HepG2 (cell line): ENCODE measurements around the gene SERPINA6. TPM values are rescaled to one million over a fixed set of nuclear protein-coding genes. Genes with fewer than 3 reads are reported as not detected.

ENCODE experiments used
- CAMTA2 ChIP-seq: sonication (generic); formaldehyde crosslinking; IDR thresholded peaks from 2 replicates; pipeline ENCODE4 v1.4.0; 2020; ENCODE audit warnings: mild to moderate bottlenecking, missing genetic modification reagents, borderline replicate concordance
- CHD4 ChIP-seq: fragments of 200-600 bp; sonication (generic); IDR thresholded peaks from 2 replicates; pipeline ENCODE4 v1.7.0; 2017; ENCODE audit warnings: mild to moderate bottlenecking, low read length, borderline replicate concordance
- EZH2 ChIP-seq: conservative IDR thresholded peaks from 2 replicates; pipeline ENCODE4 v1.6.1; 2012; ENCODE audit warnings: mild to moderate bottlenecking, low read depth, low read length, moderate library complexity
- GFI1 ChIP-seq: sonication (generic); formaldehyde crosslinking; IDR thresholded peaks from 2 replicates; pipeline ENCODE4 v1.5.0; 2020; ENCODE audit warnings: missing genetic modification reagents, mild to moderate bottlenecking, borderline replicate concordance
- HDAC2 ChIP-seq: sonication (generic); formaldehyde crosslinking; IDR thresholded peaks from 2 replicates; pipeline ENCODE4 v1.4.0; 2020; ENCODE audit warnings: missing genetic modification reagents
- HDAC6 ChIP-seq: fragments of 200-600 bp; sonication (generic); IDR thresholded peaks from 2 replicates; pipeline ENCODE4 v1.7.0; 2017; ENCODE audit warnings: mild to moderate bottlenecking, antibody characterized with exemption, low read length, low read depth
- HOXA3 ChIP-seq: sonication (generic); formaldehyde crosslinking; IDR thresholded peaks from 2 replicates; pipeline ENCODE4 v1.5.0; 2020; ENCODE audit warnings: missing genetic modification reagents
- MED1 ChIP-seq: sonication (generic); formaldehyde crosslinking; IDR thresholded peaks from 2 replicates; pipeline ENCODE4 v1.4.0; 2020; ENCODE audit warnings: missing genetic modification reagents
- NKX3-1 ChIP-seq: sonication (generic); formaldehyde crosslinking; IDR thresholded peaks from 2 replicates; pipeline ENCODE4 v1.5.0; 2020; ENCODE audit warnings: missing genetic modification reagents
- PAF1 ChIP-seq: IDR thresholded peaks from 2 replicates; pipeline ENCODE4 v1.6.1; 2016; ENCODE audit warnings: missing genetic modification reagents, missing compliant biosample characterization
- RAD21 ChIP-seq: fragments of 450-650 bp; formaldehyde crosslinking; IDR thresholded peaks from 2 replicates; pipeline ENCODE4 v1.5.0; 2020; ENCODE audit warnings: mild to moderate bottlenecking
- SUZ12 ChIP-seq: fragments of 150-350 bp; IDR thresholded peaks from 2 replicates; pipeline ENCODE4 v1.6.1; 2014; ENCODE audit warnings: low read depth, low read length
- YEATS4 ChIP-seq: sonication (generic); formaldehyde crosslinking; IDR thresholded peaks from 2 replicates; pipeline ENCODE4 v1.4.0; 2020; ENCODE audit warnings: missing genetic modification reagents, borderline replicate concordance
- ZNF205 ChIP-seq: IDR thresholded peaks from 2 replicates; pipeline ENCODE4 v1.6.1; 2018; ENCODE audit warnings: missing biosample characterization, missing genetic modification reagents
- ZNF33A ChIP-seq: sonication (generic); formaldehyde crosslinking; IDR thresholded peaks from 2 replicates; pipeline ENCODE4 v1.5.1; 2020; ENCODE audit warnings: missing genetic modification reagents, mild to moderate bottlenecking, moderate library complexity, borderline replicate concordance
- ZNF550 ChIP-seq: sonication (generic); formaldehyde crosslinking; IDR thresholded peaks from 2 replicates; pipeline ENCODE4 v1.4.0; 2020; ENCODE audit warnings: mild to moderate bottlenecking, missing genetic modification reagents, borderline replicate concordance
- ZNF773 ChIP-seq: sonication (generic); formaldehyde crosslinking; IDR thresholded peaks from 2 replicates; pipeline ENCODE4 v1.4.0; 2020; ENCODE audit warnings: missing genetic modification reagents, borderline replicate concordance
- polyA plus RNA-seq, 8 experiments: library from polyadenylated mRNA; depleted of rRNA in 3 of 8; stranded (reverse) in 7 of 8; unstranded in 1 of 8; fragments of >200 nt; fragmentation: Illumina TruSeq in 4 of 8; extraction: Trizol in 4 of 8; gene quantifications; 2 replicates each; pipeline versions ENCODE4 v1.2.1 to v1.2.3, GENCODE V29; 2011 to 2016; ENCODE audit warnings: low read depth in 4 of 8, missing spikeins in 1 of 8, mixed read lengths in 1 of 8; ENCODE audit not compliant: insufficient read depth in 1 of 8
- total RNA-seq, 5 experiments: library from RNA; depleted of rRNA; stranded (reverse); fragments of >200 nt; fragmentation: Illumina TruSeq; extraction: Trizol; gene quantifications; 2 replicates each; pipeline ENCODE4 v1.2.3, GENCODE V29; 2016; ENCODE audit warnings: low read depth in 1 of 5
- TF ChIP-seq, protein P1 (sequence below): sonication (generic); formaldehyde crosslinking; IDR thresholded peaks from 2 replicates; pipeline ENCODE4 v1.9.0; 2021; ENCODE audit warnings: missing genetic modification reagents, mild to moderate bottlenecking, borderline replicate concordance
- TF ChIP-seq, protein P2 (sequence below): IDR thresholded peaks from 2 replicates; pipeline ENCODE4 v1.6.1; 2018; ENCODE audit warnings: missing genetic modification reagents
- TF ChIP-seq, protein P3 (sequence below), 2 experiments: sonication (generic) in 1 of 2; formaldehyde crosslinking in 1 of 2; IDR thresholded peaks; 2 replicates each; pipeline versions ENCODE4 v1.4.0 to v1.6.1; 2016 to 2020; ENCODE audit warnings: borderline replicate concordance in 1 of 2, low read depth in 1 of 2, mild to moderate bottlenecking in 1 of 2, missing genetic modification reagents in 1 of 2
- TF ChIP-seq, protein P4 (sequence below): sonication (generic); formaldehyde crosslinking; IDR thresholded peaks from 2 replicates; pipeline ENCODE4 v1.8.0; 2022; ENCODE audit warnings: missing genetic modification reagents, mild to moderate bottlenecking, moderate library complexity, borderline replicate concordance

The SERPINA6 gene
- total and polyA plus RNA-seq, 2 of the 13 experiments (the other 11 are each of a cell fraction or from before 2014, with no cell fraction given): 260 to 333 TPM

DNA sequence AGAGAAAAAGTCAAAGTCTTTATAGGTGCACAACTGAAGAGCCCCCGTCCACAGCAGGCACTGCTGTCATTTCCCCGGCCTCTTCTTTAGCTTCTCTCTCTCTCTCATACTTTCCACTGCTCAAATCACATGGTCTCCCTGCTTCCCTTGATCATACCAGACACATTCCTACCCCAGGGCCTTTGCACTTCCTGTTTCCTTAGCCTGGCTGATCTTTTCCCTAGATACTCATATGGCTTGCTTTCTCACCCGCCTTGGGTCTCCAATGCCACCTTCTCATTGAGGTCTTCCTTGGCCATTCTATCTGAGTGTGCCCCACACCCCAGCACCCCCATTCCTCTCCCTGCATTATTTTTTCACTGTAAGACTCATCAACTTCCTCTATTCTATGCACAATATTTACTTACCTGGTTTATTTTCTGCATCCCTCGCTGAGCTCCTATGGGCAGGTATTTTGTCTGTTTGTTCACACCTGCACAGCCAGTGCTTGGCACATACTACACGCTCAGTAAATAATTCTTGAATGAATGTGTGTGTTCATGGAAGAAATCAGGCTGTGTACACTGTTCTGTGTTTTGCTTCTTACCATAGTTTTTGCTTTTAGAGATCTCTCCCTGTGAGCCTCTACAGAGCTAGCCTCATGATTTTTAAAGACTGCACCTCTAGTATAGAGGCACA lies 33.4 kb upstream of the SERPINA6 start (continued):
- peak; percentile 93 for TF ChIP-seq ZNF205 (CRISPR knock-in tag)
- no peak for TF ChIP-seq SUZ12
- TF ChIP-seq GFI1 (CRISPR knock-in tag): 0 out of 2 replicates have a peak, but pooled peaks have one; percentile 47
- TF ChIP-seq ZNF33A (CRISPR knock-in tag): no peak
- no peak for TF ChIP-seq NKX3-1 (CRISPR knock-in tag)
- TF ChIP-seq ZNF773 (CRISPR knock-in tag): no peak
- no peak for TF ChIP-seq HOXA3 (CRISPR knock-in tag)
- TF ChIP-seq, protein P1, sequence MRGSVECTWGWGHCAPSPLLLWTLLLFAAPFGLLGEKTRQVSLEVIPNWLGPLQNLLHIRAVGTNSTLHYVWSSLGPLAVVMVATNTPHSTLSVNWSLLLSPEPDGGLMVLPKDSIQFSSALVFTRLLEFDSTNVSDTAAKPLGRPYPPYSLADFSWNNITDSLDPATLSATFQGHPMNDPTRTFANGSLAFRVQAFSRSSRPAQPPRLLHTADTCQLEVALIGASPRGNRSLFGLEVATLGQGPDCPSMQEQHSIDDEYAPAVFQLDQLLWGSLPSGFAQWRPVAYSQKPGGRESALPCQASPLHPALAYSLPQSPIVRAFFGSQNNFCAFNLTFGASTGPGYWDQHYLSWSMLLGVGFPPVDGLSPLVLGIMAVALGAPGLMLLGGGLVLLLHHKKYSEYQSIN: no peak
- no peak for TF ChIP-seq CAMTA2 (CRISPR knock-in tag)
- TF ChIP-seq EZH2: no peak
- no peak for TF ChIP-seq RAD21
- TF ChIP-seq PAF1 (CRISPR knock-in tag): no peak
- TF ChIP-seq HDAC2: no peak
- TF ChIP-seq ZNF550 (CRISPR knock-in tag): no peak
- TF ChIP-seq MED1 (CRISPR knock-in tag): 0 out of 2 replicates have a peak, but pooled peaks have one; percentile 27
- TF ChIP-seq, protein P2, sequence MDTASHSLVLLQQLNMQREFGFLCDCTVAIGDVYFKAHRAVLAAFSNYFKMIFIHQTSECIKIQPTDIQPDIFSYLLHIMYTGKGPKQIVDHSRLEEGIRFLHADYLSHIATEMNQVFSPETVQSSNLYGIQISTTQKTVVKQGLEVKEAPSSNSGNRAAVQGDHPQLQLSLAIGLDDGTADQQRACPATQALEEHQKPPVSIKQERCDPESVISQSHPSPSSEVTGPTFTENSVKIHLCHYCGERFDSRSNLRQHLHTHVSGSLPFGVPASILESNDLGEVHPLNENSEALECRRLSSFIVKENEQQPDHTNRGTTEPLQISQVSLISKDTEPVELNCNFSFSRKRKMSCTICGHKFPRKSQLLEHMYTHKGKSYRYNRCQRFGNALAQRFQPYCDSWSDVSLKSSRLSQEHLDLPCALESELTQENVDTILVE: no peak
- no peak for TF ChIP-seq YEATS4
- TF ChIP-seq HDAC6: 0 out of 2 replicates have a peak, but pooled peaks have one; percentile 52
- TF ChIP-seq, protein P3, sequence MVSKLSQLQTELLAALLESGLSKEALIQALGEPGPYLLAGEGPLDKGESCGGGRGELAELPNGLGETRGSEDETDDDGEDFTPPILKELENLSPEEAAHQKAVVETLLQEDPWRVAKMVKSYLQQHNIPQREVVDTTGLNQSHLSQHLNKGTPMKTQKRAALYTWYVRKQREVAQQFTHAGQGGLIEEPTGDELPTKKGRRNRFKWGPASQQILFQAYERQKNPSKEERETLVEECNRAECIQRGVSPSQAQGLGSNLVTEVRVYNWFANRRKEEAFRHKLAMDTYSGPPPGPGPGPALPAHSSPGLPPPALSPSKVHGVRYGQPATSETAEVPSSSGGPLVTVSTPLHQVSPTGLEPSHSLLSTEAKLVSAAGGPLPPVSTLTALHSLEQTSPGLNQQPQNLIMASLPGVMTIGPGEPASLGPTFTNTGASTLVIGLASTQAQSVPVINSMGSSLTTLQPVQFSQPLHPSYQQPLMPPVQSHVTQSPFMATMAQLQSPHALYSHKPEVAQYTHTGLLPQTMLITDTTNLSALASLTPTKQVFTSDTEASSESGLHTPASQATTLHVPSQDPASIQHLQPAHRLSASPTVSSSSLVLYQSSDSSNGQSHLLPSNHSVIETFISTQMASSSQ (IDR thresholded peaks at IDR 0.05; ENCODE audit: low read depth): no peak
- TF ChIP-seq, protein P3 (CRISPR knock-in tag; IDR thresholded peaks at IDR 0.05; ENCODE audit: borderline replicate concordance): no peak
- peak; percentile 85 for TF ChIP-seq CHD4
- TF ChIP-seq, protein P4, sequence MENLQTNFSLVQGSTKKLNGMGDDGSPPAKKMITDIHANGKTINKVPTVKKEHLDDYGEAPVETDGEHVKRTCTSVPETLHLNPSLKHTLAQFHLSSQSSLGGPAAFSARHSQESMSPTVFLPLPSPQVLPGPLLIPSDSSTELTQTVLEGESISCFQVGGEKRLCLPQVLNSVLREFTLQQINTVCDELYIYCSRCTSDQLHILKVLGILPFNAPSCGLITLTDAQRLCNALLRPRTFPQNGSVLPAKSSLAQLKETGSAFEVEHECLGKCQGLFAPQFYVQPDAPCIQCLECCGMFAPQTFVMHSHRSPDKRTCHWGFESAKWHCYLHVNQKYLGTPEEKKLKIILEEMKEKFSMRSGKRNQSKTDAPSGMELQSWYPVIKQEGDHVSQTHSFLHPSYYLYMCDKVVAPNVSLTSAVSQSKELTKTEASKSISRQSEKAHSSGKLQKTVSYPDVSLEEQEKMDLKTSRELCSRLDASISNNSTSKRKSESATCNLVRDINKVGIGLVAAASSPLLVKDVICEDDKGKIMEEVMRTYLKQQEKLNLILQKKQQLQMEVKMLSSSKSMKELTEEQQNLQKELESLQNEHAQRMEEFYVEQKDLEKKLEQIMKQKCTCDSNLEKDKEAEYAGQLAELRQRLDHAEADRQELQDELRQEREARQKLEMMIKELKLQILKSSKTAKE (CRISPR knock-in tag): no peak
